HG02610 (cell line): Measurements from ENCODE around the gene FBXL5.

Experiments
- ATAC-seq: cut with Tn5 transposase; IDR thresholded peaks from one replicate; pipeline ENCODE4 v1.9.1; 2021; ENCODE audit warnings: mild to moderate bottlenecking, moderate library complexity; ENCODE audit not compliant: unreplicated experiment

Gene FBXL5

DNA sequence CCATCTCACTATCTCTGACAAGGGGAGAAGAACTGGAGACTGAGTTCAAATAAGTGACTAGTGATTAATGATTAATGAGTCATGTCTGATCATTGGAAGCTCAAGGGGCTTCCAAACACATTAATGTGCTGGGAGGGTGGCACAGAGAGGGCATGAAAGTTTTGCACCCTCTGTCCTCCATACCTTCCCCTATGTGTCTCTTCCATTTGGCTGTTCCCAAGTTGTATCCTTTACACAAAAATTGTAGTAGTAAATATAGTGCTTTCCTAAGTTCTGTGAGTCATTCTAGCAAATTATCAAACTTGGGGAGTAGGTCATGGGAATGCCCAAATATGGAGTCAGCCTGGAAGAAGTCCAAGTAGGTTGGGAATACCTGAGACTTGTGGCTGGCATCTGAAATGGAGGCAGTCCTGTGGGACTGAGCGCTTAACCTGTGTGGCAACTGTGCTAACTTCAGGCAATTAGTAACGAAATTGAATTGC is 22.4 kb upstream of the FBXL5 start:
- ATAC-seq = no peak

GRCh38 chr4:15676899-15677298 is 21.7 kb upstream of the FBXL5 start:
- ATAC-seq = no peak

DNA sequence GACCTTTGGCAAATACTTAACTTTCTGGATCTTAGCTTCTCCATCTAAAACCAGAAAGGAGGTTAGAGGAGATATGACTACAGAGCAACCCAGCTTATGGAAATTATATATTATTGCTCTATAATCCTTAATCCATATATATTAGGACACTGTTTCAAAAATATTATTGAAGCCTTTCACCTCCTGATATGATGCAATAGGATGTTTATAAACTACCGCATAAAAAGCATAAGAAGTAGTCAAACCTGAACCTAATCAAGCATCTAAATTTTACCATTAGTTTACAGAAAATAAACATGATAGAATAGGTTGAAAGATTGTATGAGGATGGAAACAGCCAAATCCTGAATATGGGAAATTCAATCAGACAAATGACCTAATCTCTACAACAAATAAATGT is 20.9 kb upstream of the FBXL5 start:
- ATAC-seq = no peak

DNA sequence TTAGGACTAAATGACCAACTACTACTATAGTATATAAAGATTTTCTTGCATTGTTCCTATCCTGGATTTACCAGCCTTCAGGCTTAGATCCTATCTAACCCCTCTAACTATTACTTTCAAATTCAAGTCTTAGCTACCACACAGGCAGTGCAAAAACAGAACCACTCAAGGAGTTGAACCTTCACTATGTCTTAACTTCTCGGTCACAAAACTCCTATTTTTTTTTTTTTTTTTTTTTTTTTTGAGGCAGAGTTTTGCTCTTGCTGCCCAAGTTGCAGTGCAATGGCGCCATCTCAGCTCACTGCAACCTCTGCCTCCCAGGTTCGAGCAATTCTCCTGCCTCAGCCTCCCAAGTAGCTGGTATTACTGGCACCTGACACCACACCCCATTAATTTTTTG is 20.2 kb upstream of the FBXL5 start:
- ATAC-seq = no peak

DNA sequence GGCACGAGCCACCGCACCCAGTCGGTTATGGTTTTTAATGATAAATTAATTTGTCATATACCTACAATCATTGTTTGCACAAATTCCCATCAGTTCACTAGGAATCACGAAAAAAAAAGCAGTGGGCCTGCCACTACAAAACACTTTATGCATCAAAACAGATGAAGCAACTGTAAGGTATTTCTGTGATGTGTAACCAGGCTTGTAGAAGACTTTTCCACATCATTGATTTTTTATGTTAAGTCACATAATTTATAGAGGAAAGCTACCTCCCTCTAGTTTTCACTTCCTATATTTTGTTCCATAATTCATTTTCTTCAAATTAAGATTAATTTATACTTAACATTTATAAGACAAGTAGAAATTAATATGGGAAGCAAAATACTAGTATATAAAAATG is 19.8 kb upstream of the FBXL5 start:
- no peak for ATAC-seq

GRCh38 chr4:15674046-15674445 is 18.9 kb upstream of the FBXL5 start:
- ATAC-seq = no peak

GRCh38 chr4:15673337-15673736 is 18.2 kb upstream of the FBXL5 start:
- no peak for ATAC-seq

DNA sequence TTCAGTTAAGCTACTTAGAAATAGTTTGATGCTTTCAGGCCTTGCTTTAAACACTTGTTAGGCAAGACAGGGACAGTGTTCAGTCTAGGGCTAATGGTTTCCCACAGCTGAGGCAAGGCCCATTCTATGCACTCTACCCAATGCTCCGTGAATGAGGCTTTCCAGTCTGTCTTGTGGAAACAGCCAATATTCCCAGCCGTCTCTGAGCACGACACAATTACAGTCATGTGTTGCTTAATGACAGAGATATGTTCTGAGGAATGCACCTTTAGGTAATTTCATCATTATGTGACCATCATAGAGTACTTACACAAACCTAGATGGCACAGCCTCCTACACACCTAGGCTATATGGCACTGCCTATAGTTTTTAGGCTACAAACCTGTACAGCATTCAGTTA is 16.9 kb upstream of the FBXL5 start:
- ATAC-seq = no peak

GRCh38 chr4:15670576-15670975 is 15.4 kb upstream of the FBXL5 start:
- no peak for ATAC-seq

- no peak for ATAC-seq
Observed at GRCh38 chr4:15668566-15669435, 13.6 kb upstream of the FBXL5 start.

DNA sequence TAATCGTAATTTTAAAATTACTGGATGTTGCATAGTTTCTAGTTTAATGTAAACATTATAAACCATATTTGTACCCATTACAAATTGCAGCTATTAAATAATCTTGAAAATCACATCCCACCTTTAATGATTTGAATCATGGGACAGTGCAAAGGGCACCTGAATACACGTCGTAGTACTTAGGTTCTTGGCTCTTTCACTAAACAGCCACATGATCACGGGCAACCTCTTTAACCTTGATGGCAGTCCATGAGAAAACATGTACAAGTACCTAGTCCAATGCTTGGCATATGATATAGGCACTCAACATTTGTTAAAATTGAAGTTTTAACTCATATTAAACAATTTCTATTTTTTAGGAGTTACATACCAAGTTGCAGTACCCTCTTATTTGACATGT is 11.8 kb upstream of the FBXL5 start:
- ATAC-seq = no peak

DNA sequence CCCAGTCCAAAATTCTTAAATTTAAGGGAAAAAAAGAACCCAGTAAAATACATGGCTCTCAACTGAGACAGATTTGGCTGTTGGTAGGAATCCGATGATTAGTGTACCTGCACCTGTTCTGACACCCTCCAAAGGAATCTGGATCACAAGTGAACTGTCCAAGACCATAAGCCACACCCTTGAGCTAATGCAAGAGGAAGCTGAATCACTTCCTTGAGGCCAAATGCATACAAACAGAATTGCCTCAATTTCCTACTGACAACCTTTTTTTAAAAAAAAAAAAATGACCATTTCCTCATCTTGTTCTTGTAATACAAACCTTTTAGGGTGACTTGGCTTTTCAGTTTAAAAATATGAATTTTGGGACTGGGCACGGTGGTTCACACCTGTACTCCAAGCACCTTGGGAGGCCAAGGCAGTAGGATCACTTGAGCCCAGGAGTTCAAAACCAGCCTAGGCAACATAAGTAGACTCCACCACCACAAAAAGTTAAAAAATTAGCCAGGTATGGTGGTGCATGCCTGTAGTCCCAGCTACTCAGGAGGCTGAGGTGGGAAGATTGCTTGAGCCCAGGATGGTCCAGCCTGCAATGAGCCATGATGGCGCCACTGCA is 10.7 kb upstream of the FBXL5 start:
- ATAC-seq = no peak

DNA sequence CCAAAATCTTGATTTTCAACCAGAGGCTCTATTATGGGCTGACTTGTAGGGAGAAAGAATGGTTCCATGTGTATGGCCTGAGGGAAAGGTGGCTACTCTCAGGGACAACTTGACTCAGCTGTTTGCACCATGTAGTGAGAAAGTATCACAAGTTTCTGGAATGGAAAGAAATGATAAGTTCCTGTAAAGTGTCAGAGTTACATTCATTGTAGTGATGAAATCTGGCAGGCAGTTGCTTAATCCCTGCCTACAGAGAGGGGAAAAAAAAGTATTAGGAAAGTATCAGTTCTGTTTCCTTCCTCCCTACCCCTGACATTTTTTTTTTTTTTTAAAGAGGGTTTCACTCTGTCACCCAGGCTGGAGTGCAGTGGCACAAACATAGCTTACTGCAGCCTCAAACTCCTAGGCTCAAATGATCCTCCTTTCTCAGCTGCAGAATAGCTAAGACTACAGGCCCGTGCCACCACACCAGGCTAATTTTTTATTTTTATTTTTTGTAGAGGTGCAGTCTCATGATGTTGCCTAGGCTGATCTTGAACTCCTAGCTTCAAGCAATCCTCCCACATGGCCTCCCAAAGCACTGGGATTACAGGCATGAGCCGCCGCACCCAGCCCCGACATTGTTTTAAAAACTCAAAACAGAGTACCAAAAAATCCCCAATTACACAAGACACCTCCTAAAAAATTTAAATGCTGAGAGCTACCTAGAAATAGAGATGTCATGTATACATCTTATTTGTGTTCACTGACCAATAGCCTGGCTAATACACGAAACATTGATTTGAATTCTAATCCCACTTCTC is 4.8 kb upstream of the FBXL5 start:
- no peak for ATAC-seq

DNA sequence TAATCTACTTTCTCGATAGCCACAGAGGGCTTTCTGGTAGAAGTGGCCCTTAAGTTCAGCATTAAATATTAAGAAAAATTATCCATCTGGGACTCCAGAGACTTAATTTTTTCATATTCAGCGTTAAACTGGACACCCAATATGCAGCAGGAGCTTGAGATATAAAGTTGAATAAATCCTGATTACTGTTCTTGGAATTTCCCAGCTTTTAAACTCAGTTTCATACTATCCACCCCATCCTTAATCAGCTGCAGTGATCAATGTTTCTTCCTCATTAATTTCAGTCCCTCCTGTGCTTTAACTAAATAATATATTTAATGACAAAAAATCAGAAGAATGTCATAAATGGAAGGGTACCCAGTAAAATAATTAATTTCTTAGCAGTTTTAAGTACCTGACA is 3.6 kb upstream of the FBXL5 start:
- no peak for ATAC-seq

DNA sequence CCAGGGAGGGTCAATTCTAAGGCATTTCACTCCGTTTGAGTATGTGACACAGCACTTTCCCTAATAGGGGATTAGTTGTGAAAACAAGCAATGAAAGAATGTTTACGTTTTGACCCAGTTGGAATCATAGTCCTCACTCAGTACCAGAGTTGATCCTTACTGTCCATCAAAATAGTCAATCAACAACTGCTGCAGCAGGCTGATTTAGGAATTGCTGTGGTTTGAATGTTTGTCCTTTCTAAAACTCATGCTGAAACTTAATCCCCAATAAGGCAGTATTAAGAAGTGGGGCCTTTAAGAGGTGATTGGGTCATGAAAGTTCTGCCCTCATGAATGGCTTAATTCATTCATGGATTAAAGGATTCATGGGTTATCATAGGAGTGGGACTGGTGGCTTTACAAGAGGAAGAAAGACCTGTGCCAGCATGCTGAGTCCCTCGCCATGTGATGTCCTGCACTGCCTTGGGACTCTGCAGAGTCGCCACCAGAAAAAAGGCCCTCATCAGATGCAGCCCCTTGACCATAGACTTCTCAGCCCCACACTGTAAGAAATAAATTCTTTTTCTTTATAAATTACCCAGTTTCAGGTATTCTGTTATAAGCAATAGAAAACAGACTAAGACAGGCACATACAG is 3.1 kb upstream of the FBXL5 start:
- ATAC-seq = no peak

GRCh38 chr4:15657366-15657765 is 2.2 kb upstream of the FBXL5 start:
- no peak for ATAC-seq

DNA sequence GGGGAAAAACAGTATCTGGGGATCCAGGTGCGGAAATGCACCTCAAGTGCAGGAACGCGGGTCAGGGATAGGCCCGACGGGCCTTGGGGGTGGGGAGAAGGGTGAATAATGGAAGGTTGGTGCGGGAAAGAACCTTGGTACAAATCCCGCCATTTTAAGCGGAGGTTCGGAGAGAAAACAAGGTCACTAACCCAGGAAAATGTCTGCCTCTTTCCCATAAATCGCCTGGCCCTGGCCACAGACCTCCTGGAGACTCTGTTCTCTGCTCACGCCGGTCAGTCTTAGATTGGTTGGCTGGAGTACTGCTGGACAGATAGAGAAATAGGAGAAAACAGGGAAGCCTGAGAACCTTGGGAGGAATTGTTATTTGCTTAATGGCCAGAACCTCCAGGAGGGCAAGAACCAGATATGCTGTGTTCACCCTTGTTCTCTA is 897 bp upstream of the FBXL5 start:
- no peak for ATAC-seq

DNA sequence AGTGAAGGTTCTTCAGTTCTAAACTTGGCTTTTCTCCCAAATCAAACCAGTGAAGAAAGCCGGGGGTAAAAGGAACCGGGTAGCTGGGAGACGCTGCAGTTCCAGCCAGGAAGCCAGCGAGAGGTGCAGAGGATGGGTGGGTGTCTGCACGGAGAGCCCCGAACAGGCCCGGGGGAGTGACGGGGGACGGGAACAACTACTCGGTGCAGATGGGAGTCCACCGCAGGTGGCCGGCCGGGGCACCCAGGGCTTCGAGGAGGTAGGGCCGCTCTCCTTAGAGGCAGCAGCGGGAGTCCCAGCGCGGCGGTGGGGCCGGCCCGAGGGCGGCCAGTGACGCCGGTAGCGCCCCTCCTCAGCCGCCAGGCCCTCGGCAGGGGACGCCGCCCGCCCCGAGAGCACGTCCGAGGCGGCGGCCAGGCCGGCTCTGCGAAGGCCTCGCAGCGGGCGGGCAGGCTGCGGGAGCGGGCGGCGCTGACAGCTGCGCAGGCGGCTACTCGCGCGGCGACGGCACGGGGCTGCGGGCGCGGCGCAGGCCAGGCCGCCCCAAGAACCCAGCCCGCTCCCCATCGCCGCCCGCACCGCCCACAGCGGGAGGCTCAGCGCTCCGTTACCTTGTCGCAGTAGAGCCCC is 449 bp downstream of the FBXL5 start:
- ATAC-seq = peak; percentile 51

GRCh38 chr4:15653864-15654592 is 1.1 kb downstream of the FBXL5 start:
- ATAC-seq = peak; percentile 19

GRCh38 chr4:15653420-15653819 is 1.7 kb downstream of the FBXL5 start:
- no peak for ATAC-seq
